Progenitor cell of endocrine pancreas (in vitro differentiated cells): ENCODE data around the gene TRIM41. TPM values are rescaled to one million over a fixed set of nuclear protein-coding genes. Genes with fewer than 3 reads are reported as not detected.
A peak's percentile ranks its signal among the peaks of the same experiment; 100 is the strongest.
"Not testable (repeated sequence)": the region's sequence is repeated elsewhere in the genome, so short reads cannot be mapped to it uniquely, and the experiment has no call there.

Source experiments
- DNase-seq: peaks from one replicate; pipeline ENCODE4 v3.0.0; 2021; ENCODE audit warnings: low spot score; ENCODE audit not compliant: unreplicated experiment
- H3K27ac Mint-ChIP-seq: 2 replicates; pipeline ENCODE4 v1.8.0; 2021; ENCODE audit warnings: mild to moderate bottlenecking, moderate library complexity, mixed read lengths
- H3K27me3 Mint-ChIP-seq: 2 replicates; pipeline ENCODE4 v1.8.0; 2021; ENCODE audit warnings: mixed read lengths
- H3K36me3 Mint-ChIP-seq: 2 replicates; pipeline ENCODE4 v1.8.0; 2022; ENCODE audit warnings: mixed read lengths; ENCODE audit not compliant: insufficient read depth
- H3K4me1 Mint-ChIP-seq: 2 replicates; pipeline ENCODE4 v1.8.0; 2021; ENCODE audit warnings: low read depth, mixed read lengths
- H3K4me3 Mint-ChIP-seq: 2 replicates; pipeline ENCODE4 v1.8.0; 2021; ENCODE audit warnings: low read depth, mild to moderate bottlenecking, moderate library complexity, mixed read lengths
- H3K9me3 Mint-ChIP-seq: 2 replicates; pipeline ENCODE4 v1.8.0; 2021; ENCODE audit warnings: low read depth, mixed read lengths
- CTCF ChIP-seq: fragments of 200-600 bp; sonication (generic); IDR thresholded peaks from one replicate; pipeline ENCODE4 v1.5.0; 2021; ENCODE audit warnings: antibody characterized with exemption, mild to moderate bottlenecking; ENCODE audit not compliant: unreplicated experiment
- total RNA-seq: library from RNA; stranded (reverse); gene quantifications from 2 replicates; pipeline ENCODE4 v1.2.1, GENCODE V29; 2021

Gene TRIM41
- total RNA-seq, 1 donor from 2014 or later, result 37.6 TPM

- TF ChIP-seq CTCF, result no peak
- DNase-seq, result peak; percentile 37
- Mint-ChIP-seq H3K27ac (peak within 1 kb of the TSS; percentile 99), H3K4me3 (peak within 1 kb of the TSS; percentile 80), H3K9me3 (no peaks in the 10 kb centered on the region), H3K27me3 (peaks cover 66% of the 10 kb centered on the region), H3K4me1 (peaks cover 15% of the 10 kb centered on the region), H3K36me3 (no peaks in the 10 kb centered on the region)
Measured at GRCh38 chr5:181204826-181205760, 18.0 kb upstream of the TRIM41 start, which contains the start of gene TRIM7. TSS of gene TRIM7 (minus strand) at chr5:181205196. CDS start at chr5:181205110, 86 bp downstream.

- Mint-ChIP-seq H3K36me3 (no peaks in the 10 kb centered on the region), H3K9me3 (no peaks in the 10 kb centered on the region), H3K4me3 (peak overlapping the region; percentile 80), H3K27me3 (peaks cover 61% of the 10 kb centered on the region), H3K4me1 (peaks cover 15% of the 10 kb centered on the region), H3K27ac (peak overlapping the region; percentile 99)
- no peak for TF ChIP-seq CTCF
- no peak for DNase-seq
Measured at GRCh38 chr5:181205761-181206649, 17.1 kb upstream of the TRIM41 start.

GRCh38 chr5:181207214-181207959 is 15.7 kb upstream of the TRIM41 start:
- DNase-seq, result no peak
- no peaks in the 10 kb centered on the region for H3K36me3 Mint-ChIP-seq
- H3K9me3 Mint-ChIP-seq, result no peaks in the 10 kb centered on the region
- peak overlapping the region; percentile 80 for H3K4me3 Mint-ChIP-seq
- H3K4me1 Mint-ChIP-seq, result peaks cover 15% of the 10 kb centered on the region
- H3K27me3 Mint-ChIP-seq, result peaks cover 61% of the 10 kb centered on the region
- peak overlapping the region; percentile 99 for H3K27ac Mint-ChIP-seq
- no peak for TF ChIP-seq CTCF

DNA sequence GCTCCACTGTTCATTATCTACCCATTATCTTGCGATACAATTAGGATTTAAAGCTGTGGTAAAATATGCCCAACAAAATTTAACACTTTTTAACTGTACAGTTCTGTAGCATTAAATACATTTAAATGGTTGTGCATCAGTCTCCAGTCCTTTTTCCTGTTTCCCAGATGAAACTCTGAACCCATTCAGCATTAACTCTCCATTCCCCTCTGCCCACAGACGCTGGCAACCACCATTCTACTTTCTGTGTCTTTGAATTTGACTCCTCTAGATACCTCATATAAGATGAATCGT is 15.2 kb upstream of the TRIM41 start:
- Mint-ChIP-seq H3K36me3 (no peaks in the 10 kb centered on the region), H3K4me3 (peak overlapping the region; percentile 80), H3K9me3 (no peaks in the 10 kb centered on the region), H3K27me3 (peaks cover 61% of the 10 kb centered on the region), H3K27ac (peak overlapping the region; percentile 99), H3K4me1 (peaks cover 15% of the 10 kb centered on the region)
- DNase-seq, result no peak
- no peak for TF ChIP-seq CTCF

DNA sequence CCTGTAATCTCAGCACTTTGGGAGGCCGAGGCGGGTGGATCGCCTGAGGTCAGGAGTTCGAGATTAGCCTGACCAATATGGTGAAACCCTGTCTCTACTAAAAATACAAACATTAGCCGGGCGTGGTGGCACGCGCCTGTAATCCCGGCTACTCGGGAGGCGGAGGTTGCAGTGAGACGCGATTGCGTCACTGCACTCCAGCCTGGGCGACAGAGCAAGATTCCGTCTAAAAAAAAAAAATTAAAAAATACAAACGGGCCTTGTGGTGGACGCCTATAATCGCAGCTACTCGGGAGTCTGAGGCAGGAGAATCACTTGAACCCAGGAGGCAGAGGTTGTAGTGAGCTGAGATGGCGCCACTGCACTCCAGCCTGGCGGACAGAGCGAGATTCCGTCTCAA is 14.1 kb upstream of the TRIM41 start:
- not testable (repeated sequence) for H3K9me3 Mint-ChIP-seq, H3K36me3 Mint-ChIP-seq, H3K4me3 Mint-ChIP-seq, DNase-seq, H3K27ac Mint-ChIP-seq
- peaks cover 60% of the 10 kb centered on the region for H3K27me3 Mint-ChIP-seq
- peaks cover 15% of the 10 kb centered on the region for H3K4me1 Mint-ChIP-seq

DNA sequence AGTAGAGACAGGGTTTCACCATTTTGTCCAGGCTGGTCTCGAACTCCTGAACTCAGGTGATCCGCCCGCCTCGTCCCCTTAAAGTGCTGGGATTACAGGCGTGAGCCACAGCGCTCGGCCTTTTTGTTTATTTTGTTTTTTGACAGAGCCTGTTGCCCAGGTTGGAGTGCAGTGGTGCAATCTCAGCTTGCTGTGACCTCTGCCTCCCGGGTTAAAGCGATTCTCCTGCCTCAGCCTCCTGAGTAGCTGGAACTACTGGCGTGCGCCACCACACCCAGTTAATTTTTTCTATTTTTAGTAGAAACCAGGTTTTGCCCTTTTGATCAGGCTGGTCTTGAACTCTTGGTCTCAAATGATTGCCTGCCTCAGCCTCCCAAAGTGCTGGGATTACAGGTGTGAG is 12.9 kb upstream of the TRIM41 start:
- H3K27ac Mint-ChIP-seq, H3K36me3 Mint-ChIP-seq, H3K9me3 Mint-ChIP-seq, H3K4me3 Mint-ChIP-seq, DNase-seq: not testable (repeated sequence)
- Mint-ChIP-seq H3K27me3 (peaks cover 60% of the 10 kb centered on the region), H3K4me1 (peaks cover 13% of the 10 kb centered on the region)

GRCh38 chr5:181210698-181211097 is 12.4 kb upstream of the TRIM41 start:
- not testable (repeated sequence) for DNase-seq, H3K9me3 Mint-ChIP-seq, H3K27ac Mint-ChIP-seq, H3K36me3 Mint-ChIP-seq, H3K4me3 Mint-ChIP-seq
- H3K27me3 Mint-ChIP-seq, result peaks cover 56% of the 10 kb centered on the region
- peaks cover 11% of the 10 kb centered on the region for H3K4me1 Mint-ChIP-seq
